ENCODE results near the gene CHTF8.

DNA sequence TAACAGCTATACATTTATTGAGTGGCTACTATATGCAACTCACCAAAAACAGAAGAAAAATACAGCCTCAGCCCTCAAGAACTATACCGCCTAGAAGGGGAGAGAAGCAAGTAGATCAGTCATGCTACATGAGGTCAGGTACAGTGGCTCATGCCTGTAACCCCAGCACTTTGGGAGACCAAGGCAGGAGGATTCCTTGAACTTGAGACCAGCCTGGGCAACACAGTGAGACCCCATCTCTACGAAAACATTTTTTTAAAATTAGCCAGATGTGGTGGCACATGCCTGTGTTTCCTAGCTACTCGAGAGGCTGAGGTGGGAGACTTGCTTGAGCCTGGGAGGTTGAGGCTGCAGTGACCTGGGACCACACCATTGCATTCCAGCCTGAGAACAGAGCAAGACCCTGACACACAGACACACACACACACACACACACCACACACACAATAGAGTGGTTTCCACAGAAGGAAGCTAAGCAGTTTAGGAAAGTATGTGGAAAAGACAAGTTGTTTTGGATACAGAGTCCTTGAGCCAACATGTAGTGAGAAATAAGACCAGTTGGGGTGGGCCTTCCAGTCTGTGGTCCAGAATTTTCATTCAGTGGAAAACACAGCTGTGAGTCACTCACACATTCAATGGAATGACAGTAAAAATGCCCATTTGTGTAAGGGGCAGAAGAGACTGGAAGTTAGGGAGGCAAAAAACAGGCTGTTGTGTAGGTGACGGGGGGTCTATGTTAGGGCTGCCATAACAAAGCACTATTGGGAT is 43.8 kb upstream of the CHTF8 start:
- TF ChIP-seq, protein P1, sequence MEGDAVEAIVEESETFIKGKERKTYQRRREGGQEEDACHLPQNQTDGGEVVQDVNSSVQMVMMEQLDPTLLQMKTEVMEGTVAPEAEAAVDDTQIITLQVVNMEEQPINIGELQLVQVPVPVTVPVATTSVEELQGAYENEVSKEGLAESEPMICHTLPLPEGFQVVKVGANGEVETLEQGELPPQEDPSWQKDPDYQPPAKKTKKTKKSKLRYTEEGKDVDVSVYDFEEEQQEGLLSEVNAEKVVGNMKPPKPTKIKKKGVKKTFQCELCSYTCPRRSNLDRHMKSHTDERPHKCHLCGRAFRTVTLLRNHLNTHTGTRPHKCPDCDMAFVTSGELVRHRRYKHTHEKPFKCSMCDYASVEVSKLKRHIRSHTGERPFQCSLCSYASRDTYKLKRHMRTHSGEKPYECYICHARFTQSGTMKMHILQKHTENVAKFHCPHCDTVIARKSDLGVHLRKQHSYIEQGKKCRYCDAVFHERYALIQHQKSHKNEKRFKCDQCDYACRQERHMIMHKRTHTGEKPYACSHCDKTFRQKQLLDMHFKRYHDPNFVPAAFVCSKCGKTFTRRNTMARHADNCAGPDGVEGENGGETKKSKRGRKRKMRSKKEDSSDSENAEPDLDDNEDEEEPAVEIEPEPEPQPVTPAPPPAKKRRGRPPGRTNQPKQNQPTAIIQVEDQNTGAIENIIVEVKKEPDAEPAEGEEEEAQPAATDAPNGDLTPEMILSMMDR (IDR thresholded peaks at IDR 0.05), result no peak
- TF ChIP-seq POLR2A (IDR thresholded peaks at IDR 0.05), result no peak

Measured in thyroid gland (tissue), 4 donors.